HepG2 (cell line): Measurements from ENCODE around the gene DGKG. TPM values are rescaled to one million over a fixed set of nuclear protein-coding genes. Genes with fewer than 3 reads are reported as not detected.

Source experiments
- ATRX ChIP-seq: sonication (generic); formaldehyde crosslinking; IDR thresholded peaks from 2 replicates; pipeline ENCODE4 v1.4.0; 2020; ENCODE audit warnings: missing genetic modification reagents, borderline replicate concordance
- CHD2 ChIP-seq: IDR thresholded peaks from 2 replicates; pipeline ENCODE4 v1.6.1; 2011; ENCODE audit warnings: low read depth, low read length, improper control_type of control experiment
- EZH2 ChIP-seq: conservative IDR thresholded peaks from 2 replicates; pipeline ENCODE4 v1.6.1; 2012; ENCODE audit warnings: mild to moderate bottlenecking, low read depth, low read length, moderate library complexity
- FOSL1 ChIP-seq: sonication (generic); formaldehyde crosslinking; IDR thresholded peaks from 2 replicates; pipeline ENCODE4 v1.9.0; 2021; ENCODE audit warnings: missing genetic modification reagents, borderline replicate concordance
- HES4 ChIP-seq: sonication (generic); formaldehyde crosslinking; IDR thresholded peaks from 2 replicates; pipeline ENCODE4 v1.9.0; 2021; ENCODE audit warnings: mild to moderate bottlenecking, missing genetic modification reagents, borderline replicate concordance
- KDM2A ChIP-seq: sonication (generic); formaldehyde crosslinking; IDR thresholded peaks from 2 replicates; pipeline ENCODE4 v1.4.0; 2020; ENCODE audit warnings: low read depth, missing genetic modification reagents, borderline replicate concordance
- PAF1 ChIP-seq: IDR thresholded peaks from 2 replicates; pipeline ENCODE4 v1.6.1; 2016; ENCODE audit warnings: missing genetic modification reagents, missing compliant biosample characterization
- PHF20 ChIP-seq: sonication (generic); formaldehyde crosslinking; IDR thresholded peaks from 2 replicates; pipeline ENCODE4 v1.5.0; 2020; ENCODE audit warnings: mild to moderate bottlenecking, missing genetic modification reagents
- POLR2A ChIP-seq, 2 experiments: IDR thresholded peaks; 2 replicates each; pipeline ENCODE4 v1.6.1; 2011; ENCODE audit warnings: low read depth in 2 of 2, low read length in 2 of 2, mild to moderate bottlenecking in 1 of 2, moderate library complexity in 1 of 2; ENCODE audit not compliant: insufficient read depth in 1 of 2
- SNRNP70 ChIP-seq: fragments of 200-400 bp; formaldehyde crosslinking; IDR thresholded peaks from 2 replicates; pipeline ENCODE4 v1.6.1; 2017; ENCODE audit warnings: mild to moderate bottlenecking, low read depth, low read length, moderate library complexity
- ZNF44 ChIP-seq: sonication (generic); formaldehyde crosslinking; IDR thresholded peaks from 2 replicates; pipeline ENCODE4 v1.5.1; 2020; ENCODE audit warnings: mild to moderate bottlenecking, missing genetic modification reagents
- ZNF441 ChIP-seq: sonication (generic); formaldehyde crosslinking; IDR thresholded peaks from 2 replicates; pipeline ENCODE4 v1.7.0; 2021; ENCODE audit warnings: missing genetic modification reagents, borderline replicate concordance
- ZNF737 ChIP-seq: sonication (generic); formaldehyde crosslinking; IDR thresholded peaks from 2 replicates; pipeline ENCODE4 v1.5.0; 2020; ENCODE audit warnings: missing genetic modification reagents, mild to moderate bottlenecking, borderline replicate concordance
- ZNF777 ChIP-seq: sonication (generic); formaldehyde crosslinking; IDR thresholded peaks from 2 replicates; pipeline ENCODE4 v1.4.0; 2020; ENCODE audit warnings: missing genetic modification reagents
- ZNF792 ChIP-seq: IDR thresholded peaks from 2 replicates; pipeline ENCODE4 v1.6.1; 2016
- ZSCAN20 ChIP-seq: sonication (generic); formaldehyde crosslinking; IDR thresholded peaks from 2 replicates; pipeline ENCODE4 v1.4.0; 2020; ENCODE audit warnings: missing genetic modification reagents, mild to moderate bottlenecking, borderline replicate concordance
- polyA plus RNA-seq, 8 experiments: library from polyadenylated mRNA; depleted of rRNA in 3 of 8; stranded (reverse) in 7 of 8; unstranded in 1 of 8; fragments of >200 nt; fragmentation: Illumina TruSeq in 4 of 8; extraction: Trizol in 4 of 8; gene quantifications; 2 replicates each; pipeline versions ENCODE4 v1.2.1 to v1.2.3, GENCODE V29; 2011 to 2016; ENCODE audit warnings: low read depth in 4 of 8, missing spikeins in 1 of 8, mixed read lengths in 1 of 8; ENCODE audit not compliant: insufficient read depth in 1 of 8
- total RNA-seq, 5 experiments: library from RNA; depleted of rRNA; stranded (reverse); fragments of >200 nt; fragmentation: Illumina TruSeq; extraction: Trizol; gene quantifications; 2 replicates each; pipeline ENCODE4 v1.2.3, GENCODE V29; 2016; ENCODE audit warnings: low read depth in 1 of 5
- TF ChIP-seq, protein P1 (sequence below): sonication (generic); formaldehyde crosslinking; IDR thresholded peaks from 2 replicates; pipeline ENCODE4 v1.9.0; 2022; ENCODE audit warnings: missing genetic modification reagents, mild to moderate bottlenecking, borderline replicate concordance
- TF ChIP-seq, protein P2 (sequence below): IDR thresholded peaks from 2 replicates; pipeline ENCODE4 v1.6.1; 2016; ENCODE audit warnings: missing compliant biosample characterization, missing genetic modification reagents, borderline replicate concordance
- TF ChIP-seq, protein P3 (sequence below): sonication (generic); formaldehyde crosslinking; conservative IDR thresholded peaks from 2 replicates; pipeline ENCODE4 v1.4.0; 2020; ENCODE audit warnings: mild to moderate bottlenecking, missing genetic modification reagents, moderate library complexity
- TF ChIP-seq, protein P4 (sequence below): sonication (generic); formaldehyde crosslinking; IDR thresholded peaks from 2 replicates; pipeline ENCODE4 v1.4.0; 2020; ENCODE audit warnings: missing genetic modification reagents
- TF ChIP-seq, protein P5 (sequence below): sonication (generic); formaldehyde crosslinking; IDR thresholded peaks from 2 replicates; pipeline ENCODE4 v1.5.0; 2020; ENCODE audit warnings: missing genetic modification reagents

DGKG gene
- total and polyA plus RNA-seq, 2 of the 13 experiments (the other 11 are each of a cell fraction or from before 2014, with no cell fraction given) = 3.8 to 6.2 TPM

DNA sequence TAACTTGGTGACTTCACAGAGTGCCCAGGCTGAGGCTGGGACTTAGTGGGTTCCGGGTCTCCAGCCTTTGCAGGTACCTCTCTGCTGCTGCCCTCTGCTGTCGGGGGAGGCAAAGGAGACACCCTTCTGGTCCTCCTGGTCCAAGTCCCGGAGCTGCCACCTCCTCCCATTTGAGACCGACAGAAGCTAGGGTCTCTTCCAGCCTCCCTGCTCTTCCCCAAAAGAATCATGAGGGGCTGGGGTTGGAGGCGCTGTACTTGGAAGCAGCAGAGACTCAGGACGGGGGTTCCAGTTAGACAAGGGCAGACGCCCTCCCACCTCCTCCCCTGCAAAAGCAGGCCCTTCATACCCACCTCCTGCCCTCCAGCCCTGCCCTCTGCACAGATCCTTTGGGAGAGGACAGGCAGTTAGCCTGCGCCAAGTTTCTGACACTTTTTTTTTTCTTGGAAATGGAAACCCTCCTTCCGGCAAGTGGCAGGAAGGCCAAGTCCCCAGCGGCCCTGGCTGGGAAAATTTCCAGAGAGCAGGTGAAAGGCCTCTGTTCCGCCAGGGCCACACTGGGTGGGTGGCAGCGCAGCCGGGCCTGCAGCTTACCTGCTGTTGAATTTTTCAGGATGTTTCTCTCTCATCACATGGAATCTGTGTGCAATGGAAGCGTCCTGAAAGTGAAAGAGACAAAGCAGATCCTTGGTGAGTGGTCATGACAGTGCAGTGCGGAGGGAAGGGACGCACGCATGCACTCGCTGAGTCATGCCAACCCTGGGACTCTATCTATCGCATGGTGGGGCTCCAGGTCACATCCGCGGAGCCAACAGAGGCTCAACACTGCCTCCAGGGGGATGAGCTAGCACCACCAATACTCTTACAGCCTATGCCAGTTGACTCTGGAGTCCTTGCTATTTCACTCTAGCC, 119.9 kb downstream of the DGKG start (continued):
- TF ChIP-seq CHD2 (no peak), KDM2A (CRISPR knock-in tag) (peak; percentile 89), ZNF44 (CRISPR knock-in tag) (no peak), ZSCAN20 (no peak), ATRX (no peak), ZNF737 (no peak), POLR2A (IDR thresholded peaks at IDR 0.05; ENCODE audit: insufficient read depth in 1 of 2, low read depth in 2 of 2, low read length in 2 of 2) (peak; percentile 48 to 76; a peak in 3 of 4 replicates), ZNF441 (CRISPR knock-in tag) (peak; percentile 28; the same call in 1 of the 2 replicates), EZH2 (no peak), PAF1 (CRISPR knock-in tag) (no peak), ZNF777 (no peak), PHF20 (CRISPR knock-in tag) (no peak), ZNF792 (CRISPR knock-in tag) (peak; percentile 84), SNRNP70 (no peak), FOSL1 (CRISPR knock-in tag) (no peak; the same call in 1 of the 2 replicates), HES4 (CRISPR knock-in tag) (no peak)
- TF ChIP-seq, protein P1, sequence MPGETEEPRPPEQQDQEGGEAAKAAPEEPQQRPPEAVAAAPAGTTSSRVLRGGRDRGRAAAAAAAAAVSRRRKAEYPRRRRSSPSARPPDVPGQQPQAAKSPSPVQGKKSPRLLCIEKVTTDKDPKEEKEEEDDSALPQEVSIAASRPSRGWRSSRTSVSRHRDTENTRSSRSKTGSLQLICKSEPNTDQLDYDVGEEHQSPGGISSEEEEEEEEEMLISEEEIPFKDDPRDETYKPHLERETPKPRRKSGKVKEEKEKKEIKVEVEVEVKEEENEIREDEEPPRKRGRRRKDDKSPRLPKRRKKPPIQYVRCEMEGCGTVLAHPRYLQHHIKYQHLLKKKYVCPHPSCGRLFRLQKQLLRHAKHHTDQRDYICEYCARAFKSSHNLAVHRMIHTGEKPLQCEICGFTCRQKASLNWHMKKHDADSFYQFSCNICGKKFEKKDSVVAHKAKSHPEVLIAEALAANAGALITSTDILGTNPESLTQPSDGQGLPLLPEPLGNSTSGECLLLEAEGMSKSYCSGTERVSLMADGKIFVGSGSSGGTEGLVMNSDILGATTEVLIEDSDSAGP (CRISPR knock-in tag) = peak; percentile 80
- TF ChIP-seq, protein P2, sequence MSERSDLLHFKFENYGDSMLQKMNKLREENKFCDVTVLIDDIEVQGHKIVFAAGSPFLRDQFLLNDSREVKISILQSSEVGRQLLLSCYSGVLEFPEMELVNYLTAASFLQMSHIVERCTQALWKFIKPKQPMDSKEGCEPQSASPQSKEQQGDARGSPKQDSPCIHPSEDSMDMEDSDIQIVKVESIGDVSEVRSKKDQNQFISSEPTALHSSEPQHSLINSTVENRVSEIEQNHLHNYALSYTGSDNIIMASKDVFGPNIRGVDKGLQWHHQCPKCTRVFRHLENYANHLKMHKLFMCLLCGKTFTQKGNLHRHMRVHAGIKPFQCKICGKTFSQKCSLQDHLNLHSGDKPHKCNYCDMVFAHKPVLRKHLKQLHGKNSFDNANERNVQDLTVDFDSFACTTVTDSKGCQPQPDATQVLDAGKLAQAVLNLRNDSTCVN = peak; percentile 18; the same call in 1 of the 2 replicates
- TF ChIP-seq, protein P3, sequence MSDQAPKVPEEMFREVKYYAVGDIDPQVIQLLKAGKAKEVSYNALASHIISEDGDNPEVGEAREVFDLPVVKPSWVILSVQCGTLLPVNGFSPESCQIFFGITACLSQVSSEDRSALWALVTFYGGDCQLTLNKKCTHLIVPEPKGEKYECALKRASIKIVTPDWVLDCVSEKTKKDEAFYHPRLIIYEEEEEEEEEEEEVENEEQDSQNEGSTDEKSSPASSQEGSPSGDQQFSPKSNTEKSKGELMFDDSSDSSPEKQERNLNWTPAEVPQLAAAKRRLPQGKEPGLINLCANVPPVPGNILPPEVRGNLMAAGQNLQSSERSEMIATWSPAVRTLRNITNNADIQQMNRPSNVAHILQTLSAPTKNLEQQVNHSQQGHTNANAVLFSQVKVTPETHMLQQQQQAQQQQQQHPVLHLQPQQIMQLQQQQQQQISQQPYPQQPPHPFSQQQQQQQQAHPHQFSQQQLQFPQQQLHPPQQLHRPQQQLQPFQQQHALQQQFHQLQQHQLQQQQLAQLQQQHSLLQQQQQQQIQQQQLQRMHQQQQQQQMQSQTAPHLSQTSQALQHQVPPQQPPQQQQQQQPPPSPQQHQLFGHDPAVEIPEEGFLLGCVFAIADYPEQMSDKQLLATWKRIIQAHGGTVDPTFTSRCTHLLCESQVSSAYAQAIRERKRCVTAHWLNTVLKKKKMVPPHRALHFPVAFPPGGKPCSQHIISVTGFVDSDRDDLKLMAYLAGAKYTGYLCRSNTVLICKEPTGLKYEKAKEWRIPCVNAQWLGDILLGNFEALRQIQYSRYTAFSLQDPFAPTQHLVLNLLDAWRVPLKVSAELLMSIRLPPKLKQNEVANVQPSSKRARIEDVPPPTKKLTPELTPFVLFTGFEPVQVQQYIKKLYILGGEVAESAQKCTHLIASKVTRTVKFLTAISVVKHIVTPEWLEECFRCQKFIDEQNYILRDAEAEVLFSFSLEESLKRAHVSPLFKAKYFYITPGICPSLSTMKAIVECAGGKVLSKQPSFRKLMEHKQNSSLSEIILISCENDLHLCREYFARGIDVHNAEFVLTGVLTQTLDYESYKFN (CRISPR knock-in tag) = peak; percentile 36
- TF ChIP-seq, protein P4, sequence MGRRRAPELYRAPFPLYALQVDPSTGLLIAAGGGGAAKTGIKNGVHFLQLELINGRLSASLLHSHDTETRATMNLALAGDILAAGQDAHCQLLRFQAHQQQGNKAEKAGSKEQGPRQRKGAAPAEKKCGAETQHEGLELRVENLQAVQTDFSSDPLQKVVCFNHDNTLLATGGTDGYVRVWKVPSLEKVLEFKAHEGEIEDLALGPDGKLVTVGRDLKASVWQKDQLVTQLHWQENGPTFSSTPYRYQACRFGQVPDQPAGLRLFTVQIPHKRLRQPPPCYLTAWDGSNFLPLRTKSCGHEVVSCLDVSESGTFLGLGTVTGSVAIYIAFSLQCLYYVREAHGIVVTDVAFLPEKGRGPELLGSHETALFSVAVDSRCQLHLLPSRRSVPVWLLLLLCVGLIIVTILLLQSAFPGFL (CRISPR knock-in tag) = no peak
- TF ChIP-seq, protein P5, sequence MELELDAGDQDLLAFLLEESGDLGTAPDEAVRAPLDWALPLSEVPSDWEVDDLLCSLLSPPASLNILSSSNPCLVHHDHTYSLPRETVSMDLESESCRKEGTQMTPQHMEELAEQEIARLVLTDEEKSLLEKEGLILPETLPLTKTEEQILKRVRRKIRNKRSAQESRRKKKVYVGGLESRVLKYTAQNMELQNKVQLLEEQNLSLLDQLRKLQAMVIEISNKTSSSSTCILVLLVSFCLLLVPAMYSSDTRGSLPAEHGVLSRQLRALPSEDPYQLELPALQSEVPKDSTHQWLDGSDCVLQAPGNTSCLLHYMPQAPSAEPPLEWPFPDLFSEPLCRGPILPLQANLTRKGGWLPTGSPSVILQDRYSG (CRISPR knock-in tag) = no peak
